Astrocyte of the cerebellum (primary cell): ENCODE data around the gene LSM7.

Source experiments
- DNase-seq: peaks from one replicate; pipeline ENCODE4 v3.0.0-alpha.2; 2011; ENCODE audit warnings: low read depth
- H3K4me3 ChIP-seq: 2 replicates; pipeline ENCODE4 v1.5.1; 2011; ENCODE audit warnings: mild to moderate bottlenecking, low read depth, low read length, moderate library complexity
- CTCF ChIP-seq: IDR thresholded peaks from 2 replicates; pipeline ENCODE4 v1.5.1; 2012; ENCODE audit warnings: low read length, low read depth, moderate library complexity, mild to moderate bottlenecking; ENCODE audit errors: missing control alignments
- in situ Hi-C: cut with HindIII; loops from 2 replicates; pipeline ENCODE4 v1.10.0; 2017; ENCODE audit warnings: low sequenced_read_pairs

The LSM7 gene

GRCh38 chr19:2308114-2308556 lies 20.3 kb downstream of the LSM7 start, which contains the start of gene LINGO3:
LINGO3 (minus strand) TSS chr19:2308154; CDS start chr19:2291776, 16,378 bp downstream.
- in situ Hi-C loops: no loop called here
- DNase-seq: no peak
- peak within 1 kb of the TSS; percentile 18 for H3K4me3 ChIP-seq
- TF ChIP-seq CTCF: no peak

- no peak for TF ChIP-seq CTCF
- H3K4me3 ChIP-seq: peak overlapping the region; percentile 7
- in situ Hi-C loops: no loop called here
- DNase-seq: no peak
Measured at GRCh38 chr19:2307518-2308012, 20.8 kb downstream of the LSM7 start.

DNA sequence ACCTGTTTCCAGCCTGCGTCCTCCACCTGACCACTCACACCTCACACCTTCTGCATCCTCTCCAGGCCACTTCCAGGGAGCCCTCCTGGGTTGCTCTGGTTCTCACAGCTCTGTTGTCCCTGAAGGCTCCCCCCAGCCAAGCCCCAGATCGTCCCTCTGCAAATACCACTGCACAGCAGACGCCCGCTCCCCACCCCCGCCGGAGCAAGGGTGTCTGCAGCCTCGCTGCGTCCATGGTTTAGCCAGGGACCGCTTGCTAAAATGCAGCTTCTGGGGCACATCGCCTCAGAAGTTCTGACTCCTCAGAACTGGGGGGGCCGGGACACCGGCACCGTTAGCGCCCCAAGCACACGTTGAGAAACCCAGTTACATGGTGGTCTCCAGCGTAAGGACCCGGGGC lies 21.4 kb downstream of the LSM7 start:
- no peak overlapping the region for H3K4me3 ChIP-seq
- TF ChIP-seq CTCF: no peak
- in situ Hi-C loops: no loop called here
- DNase-seq: no peak

DNA sequence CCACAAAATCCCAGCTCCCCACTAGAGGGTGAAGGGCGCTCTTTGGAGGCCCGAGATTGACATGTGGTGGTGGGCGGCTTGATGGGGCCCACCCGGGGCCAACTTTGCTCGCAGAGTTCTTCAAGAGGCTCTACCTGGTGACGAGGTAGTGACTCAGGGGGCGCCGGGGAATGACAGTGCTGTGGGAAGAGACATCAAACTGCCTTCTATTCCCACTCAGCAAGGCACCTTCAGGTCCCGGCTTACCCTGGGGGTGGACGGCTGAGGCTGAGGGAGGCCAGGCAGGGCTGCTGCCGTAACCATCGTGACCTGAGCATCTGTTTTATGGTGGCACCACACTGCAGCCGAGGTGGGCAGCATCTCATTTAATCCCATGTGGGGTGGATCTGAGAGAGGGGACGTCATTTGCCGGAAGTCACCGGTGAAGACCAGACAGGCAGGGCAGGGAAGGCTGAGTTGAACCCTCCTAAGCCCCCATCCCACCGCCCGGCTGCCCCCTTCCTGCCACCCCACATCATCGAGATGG lies 22.0 kb downstream of the LSM7 start:
- in situ Hi-C loops: no loop called here
- DNase-seq: no peak
- no peak for TF ChIP-seq CTCF
- no peak overlapping the region for H3K4me3 ChIP-seq

GRCh38 chr19:2305452-2306280 lies 22.7 kb downstream of the LSM7 start:
- no peak overlapping the region for H3K4me3 ChIP-seq
- in situ Hi-C loops: no loop called here
- no peak for DNase-seq
- no peak for TF ChIP-seq CTCF

DNA sequence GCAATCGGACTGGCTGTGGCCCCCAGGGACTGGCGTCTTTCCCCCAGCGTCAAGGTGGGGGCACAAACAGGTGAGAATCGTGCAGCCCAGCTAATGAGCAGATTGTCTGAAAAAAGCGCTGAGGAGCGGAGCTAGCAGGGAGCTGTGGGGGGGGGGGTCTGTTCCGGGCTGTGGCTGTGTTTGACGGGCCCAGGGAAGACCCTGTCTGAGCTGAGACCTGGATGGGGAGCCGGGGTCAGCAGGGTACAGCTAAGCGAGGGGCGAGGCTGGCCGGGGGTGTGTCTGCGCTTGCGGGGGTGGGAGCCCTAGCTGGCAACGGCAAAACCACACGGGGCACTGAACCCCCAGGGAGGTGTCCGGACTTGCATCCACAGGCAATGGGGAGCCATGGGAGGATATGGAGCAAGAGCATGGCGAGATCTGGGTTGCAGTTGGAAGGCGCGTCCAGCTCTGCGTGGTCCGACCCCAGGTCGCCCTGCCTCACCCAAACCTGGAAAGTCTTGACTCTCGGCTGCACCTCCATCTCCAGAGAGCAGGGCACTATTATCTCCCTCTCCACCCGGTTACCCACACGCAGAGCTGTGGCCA lies 25.1 kb downstream of the LSM7 start:
- in situ Hi-C loops: no loop called here
- no peak overlapping the region for H3K4me3 ChIP-seq
- DNase-seq: no peak
- no peak for TF ChIP-seq CTCF
